ENCODE results near the gene FBXO38. TPM values are rescaled to one million over a fixed set of nuclear protein-coding genes. Genes with fewer than 3 reads are reported as not detected.

Gene FBXO38
- total RNA-seq, 1 experiment from 2014 or later, result 34.5 TPM

- Histone ChIP-seq H3K27me3 (ENCODE audit: control insufficient read depth, insufficient read depth, low read length) (no peaks in the 10 kb centered on the region), H3K4me1 (ENCODE audit: control insufficient read depth, insufficient read depth, low read length) (no peaks in the 10 kb centered on the region), H3K9me3 (ENCODE audit: control insufficient read depth, insufficient read depth, low read depth, low read length) (no peaks in the 10 kb centered on the region), H3K4me3 (ENCODE audit: low read depth in 2 of 2, low read length in 2 of 2) (no peak overlapping the region), H3K36me3 (ENCODE audit: control insufficient read depth, insufficient read depth, low read length) (peaks cover 32% of the 10 kb centered on the region), H3K27ac (ENCODE audit: low read length) (no peak overlapping the region)
- CTCF ChIA-PET, result no interaction called here
- no peak for TF ChIP-seq TCF7L2 (IDR thresholded peaks at IDR 0.05; ENCODE audit: low read depth, low read length)
- no peak for DNase-seq (ENCODE audit: low read depth, low spot score)
- POLR2A ChIA-PET, result no interaction called here
- no TSS peak for BruUV-seq (replicated peaks)
- in situ Hi-C loops (cut with HindIII; ENCODE audit: low pct_unique_long_range_greater_than_20kb, low sequenced_read_pairs), result no loop called here
- no peak for ATAC-seq
- intact Hi-C loops (cut with micrococcal nuclease; ENCODE audit: unreplicated experiment), result no loop called here
Measured at GRCh38 chr5:148421661-148422060, 37.9 kb downstream of the FBXO38 start.

- DNase-seq (ENCODE audit: low read depth, low spot score), result no peak
- Histone ChIP-seq H3K4me1 (ENCODE audit: control insufficient read depth, insufficient read depth, low read length) (no peaks in the 10 kb centered on the region), H3K9me3 (ENCODE audit: control insufficient read depth, insufficient read depth, low read depth, low read length) (no peaks in the 10 kb centered on the region), H3K36me3 (ENCODE audit: control insufficient read depth, insufficient read depth, low read length) (peaks cover 37% of the 10 kb centered on the region), H3K27ac (ENCODE audit: low read length) (no peak overlapping the region), H3K4me3 (ENCODE audit: low read depth in 2 of 2, low read length in 2 of 2) (no peak overlapping the region), H3K27me3 (ENCODE audit: control insufficient read depth, insufficient read depth, low read length) (no peaks in the 10 kb centered on the region)
- BruUV-seq (replicated peaks), result no TSS peak
- intact Hi-C loops (cut with micrococcal nuclease; ENCODE audit: unreplicated experiment) (no loop called here), in situ Hi-C loops (cut with HindIII; ENCODE audit: low pct_unique_long_range_greater_than_20kb, low sequenced_read_pairs) (no loop called here)
- no peak for TF ChIP-seq SIN3A (IDR thresholded peaks at IDR 0.05; ENCODE audit: borderline replicate concordance, insufficient read depth, low read depth, low read length)
- no peak for TF ChIP-seq REST (IDR thresholded peaks at IDR 0.05; ENCODE audit: insufficient read depth in 1 of 2, low read depth in 2 of 2, low read length in 1 of 2)
- TF ChIP-seq TCF7L2 (IDR thresholded peaks at IDR 0.05; ENCODE audit: low read depth, low read length), result no peak
- TF ChIP-seq POLR2AphosphoS5 (IDR thresholded peaks at IDR 0.05; ENCODE audit: low read depth, low read length), result no peak
- TF ChIP-seq CTCF (IDR thresholded peaks at IDR 0.05), result no peak
- POLR2A ChIA-PET, result no interaction called here
- ATAC-seq, result no peak
- CTCF ChIA-PET, result no interaction called here
Measured at GRCh38 chr5:148425808-148426207, 42.0 kb downstream of the FBXO38 start.

GRCh38 chr5:148426514-148426913 is 42.8 kb downstream of the FBXO38 start:
- POLR2A ChIA-PET, result no interaction called here
- CTCF ChIA-PET, result no interaction called here
- Histone ChIP-seq H3K4me3 (ENCODE audit: low read depth in 2 of 2, low read length in 2 of 2) (no peak overlapping the region), H3K27ac (ENCODE audit: low read length) (no peak overlapping the region), H3K27me3 (ENCODE audit: control insufficient read depth, insufficient read depth, low read length) (no peaks in the 10 kb centered on the region), H3K9me3 (ENCODE audit: control insufficient read depth, insufficient read depth, low read depth, low read length) (no peaks in the 10 kb centered on the region), H3K36me3 (ENCODE audit: control insufficient read depth, insufficient read depth, low read length) (peaks cover 37% of the 10 kb centered on the region), H3K4me1 (ENCODE audit: control insufficient read depth, insufficient read depth, low read length) (no peaks in the 10 kb centered on the region)
- intact Hi-C loops (cut with micrococcal nuclease; ENCODE audit: unreplicated experiment), result no loop called here
- no peak for DNase-seq (ENCODE audit: low read depth, low spot score)
- in situ Hi-C loops (cut with HindIII; ENCODE audit: low pct_unique_long_range_greater_than_20kb, low sequenced_read_pairs), result no loop called here
- BruUV-seq (replicated peaks), result no TSS peak
- ATAC-seq, result no peak
- TF ChIP-seq TCF7L2 (IDR thresholded peaks at IDR 0.05; ENCODE audit: low read depth, low read length), result no peak
- TF ChIP-seq POLR2AphosphoS5 (IDR thresholded peaks at IDR 0.05; ENCODE audit: low read depth, low read length), result no peak
- no peak for TF ChIP-seq CTCF (IDR thresholded peaks at IDR 0.05)
- no peak for TF ChIP-seq REST (IDR thresholded peaks at IDR 0.05; ENCODE audit: insufficient read depth in 1 of 2, low read depth in 2 of 2, low read length in 1 of 2)
- TF ChIP-seq SIN3A (IDR thresholded peaks at IDR 0.05; ENCODE audit: borderline replicate concordance, insufficient read depth, low read depth, low read length), result no peak

Measured in Panc1 (cell line).